T47D (cell line): Measurements from ENCODE around the gene RPL26.

Source experiments
- DNase-seq, 2 experiments: peaks; one replicate each; pipeline versions ENCODE4 v3.0.0 to v3.0.0-alpha.2; 2011 to 2012; ENCODE audit warnings: low read depth in 1 of 2, low spot score in 1 of 2
- JUND ChIP-seq: IDR thresholded peaks from 2 replicates; pipeline ENCODE4 v1.6.1; 2012; ENCODE audit warnings: low read depth
- in situ Hi-C: cut with HindIII; loops from 2 replicates; pipeline ENCODE4 v1.10.0; 2016; ENCODE audit warnings: low sequenced_read_pairs, low pct_unique_long_range_greater_than_20kb

Gene RPL26

DNA sequence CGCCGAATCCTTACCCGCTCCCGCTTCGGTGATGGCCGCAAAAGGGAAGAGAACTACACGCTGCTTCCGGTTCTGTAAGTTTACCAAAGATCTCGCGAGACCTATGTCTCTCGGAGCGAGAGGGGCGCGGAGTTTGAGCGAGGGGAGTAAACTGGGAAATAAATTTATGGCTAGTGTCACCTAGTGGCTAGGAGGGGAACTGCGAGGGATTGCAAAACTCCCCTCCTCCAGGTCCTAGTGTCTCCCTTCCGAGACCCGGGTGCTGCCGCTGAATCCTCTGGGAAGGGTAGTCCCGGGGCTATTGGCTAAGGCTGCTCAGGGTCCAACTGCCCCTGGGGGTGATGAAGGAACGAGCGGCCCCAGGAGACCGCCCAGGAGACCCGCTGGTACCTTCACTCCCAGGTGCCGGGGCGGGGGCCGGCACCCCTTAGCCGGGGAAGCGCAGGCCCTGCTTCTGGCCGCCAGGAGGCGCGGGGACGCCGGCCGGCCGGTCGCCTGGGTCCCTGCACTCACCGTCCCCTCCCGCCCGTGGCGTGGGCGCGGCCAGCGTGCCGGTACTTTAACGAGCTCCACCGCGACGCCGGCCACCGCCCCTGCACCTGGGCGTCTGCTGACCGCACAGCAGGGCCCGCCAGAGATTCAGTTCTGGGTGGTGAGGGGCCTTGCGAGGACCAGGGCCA is at the start of gene RPL26:
TSS of gene RPL26 (minus strand) at position 51 of the 680 bp plus-strand sequence. CDS start 883 bp downstream, outside the sequence.
- in situ Hi-C loops: no loop called here
- TF ChIP-seq JUND: no peak
- DNase-seq: peak; percentile 65 to 98

DNA sequence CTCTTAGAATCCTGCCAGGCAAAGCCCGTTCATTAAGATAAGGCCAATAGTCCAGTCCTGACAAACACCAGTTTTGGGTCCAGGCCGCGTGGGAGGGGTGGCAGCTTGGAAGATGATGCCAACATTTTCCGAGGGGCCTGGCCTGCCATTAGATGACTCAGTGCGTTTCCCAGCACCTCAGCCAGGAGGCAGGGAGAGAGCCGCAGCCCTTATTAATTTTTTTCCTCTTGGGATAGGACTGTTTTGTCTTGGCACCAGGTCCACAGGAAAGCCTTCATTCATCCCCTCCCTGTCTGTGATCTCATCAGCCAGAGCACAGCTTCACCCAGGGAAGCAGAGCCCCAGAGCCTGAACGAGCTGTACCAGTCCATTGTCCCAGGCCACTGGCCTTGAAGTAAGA is 48.0 kb upstream of the RPL26 start:
- DNase-seq: no peak
- TF ChIP-seq JUND: no peak
- in situ Hi-C loops: no loop called here

DNA sequence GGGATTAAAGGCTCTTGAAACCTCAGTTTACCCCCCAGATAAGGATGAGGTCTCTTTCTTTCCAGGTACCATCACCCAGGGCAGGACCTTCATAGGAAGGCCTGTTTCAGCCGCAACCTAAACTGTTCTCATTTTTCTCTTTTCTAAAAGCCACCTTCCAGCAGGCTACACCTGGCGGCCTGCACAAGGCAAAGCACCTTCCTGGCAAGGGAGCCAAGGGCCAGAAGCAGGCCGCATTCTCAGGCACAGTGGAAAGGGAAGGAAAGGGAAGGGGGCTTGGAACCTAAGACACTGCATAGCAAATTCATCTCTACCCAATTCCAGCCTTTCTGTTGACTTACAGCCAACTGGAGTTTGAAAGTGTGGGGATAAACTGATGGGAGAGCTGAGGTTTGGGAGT is 43.8 kb upstream of the RPL26 start:
- no peak for DNase-seq
- no peak for TF ChIP-seq JUND
- in situ Hi-C loops: no loop called here

GRCh38 chr17:8426094-8426720 is 43.2 kb upstream of the RPL26 start:
- in situ Hi-C loops: no loop called here
- TF ChIP-seq JUND: no peak
- no peak for DNase-seq

DNA sequence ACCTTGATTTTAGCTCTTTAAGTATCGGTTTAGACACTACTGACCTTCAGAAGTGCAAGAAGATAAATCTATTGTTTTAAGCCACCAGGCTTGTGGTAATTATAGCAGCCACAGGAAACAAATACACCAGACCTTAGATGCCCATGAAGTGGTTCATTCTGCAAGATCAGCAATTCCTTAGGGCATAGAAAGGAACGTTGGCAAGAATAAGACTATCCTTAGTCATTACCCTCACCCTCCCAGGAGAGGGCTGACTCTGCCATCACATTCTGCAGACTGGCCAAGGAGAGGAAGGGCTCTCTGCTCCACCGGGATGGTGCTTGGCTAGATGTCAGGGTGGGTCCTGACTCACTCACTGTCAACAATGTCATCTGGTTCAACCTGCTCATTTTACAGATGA is 38.6 kb upstream of the RPL26 start:
- DNase-seq: no peak
- no peak for TF ChIP-seq JUND
- in situ Hi-C loops: no loop called here

DNA sequence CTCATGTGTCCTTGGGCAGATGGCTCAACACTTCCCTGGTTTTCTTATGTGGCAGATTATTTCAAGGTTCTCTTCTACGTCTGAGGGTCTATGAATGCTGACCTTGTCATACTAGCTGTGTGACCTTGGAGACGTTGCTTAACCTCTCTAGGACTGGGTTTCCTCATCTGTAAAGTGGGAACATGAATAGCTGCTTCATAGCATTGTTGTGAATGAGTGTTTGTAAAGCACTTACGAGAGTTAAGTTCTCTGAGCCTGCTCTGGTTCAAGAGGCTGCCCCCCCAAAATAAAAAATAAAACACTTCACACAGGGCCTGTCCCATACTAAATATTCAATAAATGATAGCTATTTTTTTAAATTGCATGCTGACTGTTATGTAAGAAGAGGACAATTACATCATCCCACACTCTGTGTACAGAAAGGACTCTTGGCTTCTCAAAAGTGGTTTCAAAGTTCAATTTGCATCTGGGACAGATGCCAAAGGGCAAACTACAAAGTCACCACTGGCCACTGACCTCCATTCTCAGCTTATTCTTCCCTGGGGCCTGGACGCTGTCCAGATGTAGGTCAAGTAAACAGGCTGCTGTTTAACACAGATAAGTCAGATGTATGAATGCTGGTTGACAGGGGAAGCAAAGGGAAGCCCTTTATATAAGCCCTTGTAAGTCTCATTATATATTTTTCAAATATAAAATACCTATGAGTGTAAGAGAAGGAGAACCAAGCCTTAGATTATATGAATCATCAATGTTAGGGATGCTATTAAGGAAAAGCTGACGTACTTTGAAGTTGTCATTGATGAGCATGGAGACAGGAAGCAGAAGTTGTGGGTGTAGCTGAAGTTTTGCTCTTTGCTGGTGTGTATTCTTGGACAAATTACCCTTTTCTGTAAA is 37.3 kb upstream of the RPL26 start:
- no peak for TF ChIP-seq JUND
- in situ Hi-C loops: no loop called here
- peak in 1 of 2 experiments; percentile 47 for DNase-seq

DNA sequence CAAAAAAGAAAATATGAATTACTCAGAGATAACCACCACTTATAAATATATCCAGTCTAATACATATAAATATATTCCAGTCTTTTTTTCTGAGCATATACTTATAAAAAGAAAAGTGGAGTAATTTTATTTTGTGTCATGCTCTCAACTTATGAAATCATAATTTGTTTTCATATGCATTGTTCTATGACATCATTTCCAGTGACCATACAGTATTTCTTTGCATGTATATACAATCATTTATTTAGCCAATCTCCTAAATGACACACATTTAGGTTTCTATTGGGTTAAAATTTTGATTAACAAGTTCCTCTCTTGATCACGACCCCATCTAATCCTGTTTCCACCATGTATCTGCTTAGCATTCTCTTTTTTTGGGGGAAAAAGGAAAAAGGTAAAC is 36.3 kb upstream of the RPL26 start:
- in situ Hi-C loops: no loop called here
- no peak for TF ChIP-seq JUND
- DNase-seq: no peak

DNA sequence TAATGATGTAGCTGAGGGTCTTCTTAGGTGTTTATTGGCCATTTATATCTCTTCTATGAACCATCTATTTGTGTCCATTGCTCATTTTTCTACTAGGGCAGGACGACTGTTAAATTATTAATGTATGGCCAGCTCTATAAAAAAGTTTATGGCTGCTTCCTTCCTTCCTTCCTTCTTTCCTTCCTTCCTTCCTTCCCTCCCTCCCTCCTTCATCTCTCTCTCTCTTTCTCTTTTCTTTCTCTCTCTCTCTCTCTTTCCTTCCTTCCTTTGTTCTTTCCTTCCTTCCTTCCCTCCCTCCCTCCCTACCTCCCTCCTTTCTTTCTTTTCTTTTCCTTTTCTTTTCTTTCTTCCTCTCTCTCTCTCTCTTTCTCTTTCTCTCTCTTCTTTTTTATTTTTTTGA is 35.5 kb upstream of the RPL26 start:
- DNase-seq: no peak
- no peak for TF ChIP-seq JUND
- in situ Hi-C loops: no loop called here

- no peak for DNase-seq
- TF ChIP-seq JUND: no peak
- in situ Hi-C loops: no loop called here
Observed at GRCh38 chr17:8417806-8418205, 34.8 kb upstream of the RPL26 start.

GRCh38 chr17:8413938-8414337 is 30.9 kb upstream of the RPL26 start:
- TF ChIP-seq JUND: no peak
- no peak for DNase-seq
- in situ Hi-C loops: no loop called here

GRCh38 chr17:8413328-8413727 is 30.3 kb upstream of the RPL26 start:
- DNase-seq: no peak
- in situ Hi-C loops: no loop called here
- TF ChIP-seq JUND: no peak

GRCh38 chr17:8412089-8412488 is 29.1 kb upstream of the RPL26 start:
- TF ChIP-seq JUND: no peak
- in situ Hi-C loops: no loop called here
- no peak for DNase-seq

- no peak for DNase-seq
- in situ Hi-C loops: no loop called here
- TF ChIP-seq JUND: no peak
Observed at GRCh38 chr17:8410883-8411238, 27.9 kb upstream of the RPL26 start.
